Central memory CD8-positive, alpha-beta T cell (primary cell): ENCODE data around the gene COL16A1.
A peak's percentile ranks its signal among the peaks of the same experiment; 100 is the strongest.

Experiments used
- ATAC-seq: fragments of 150-1000 bp; cut with Tn5 transposase; replicated peaks from 2 replicates; pipeline ENCODE4 v1.10.0; 2022; ENCODE audit warnings: mild to moderate bottlenecking, moderate FRiP score, moderate number of reproducible peaks; ENCODE audit not compliant: poor library complexity, severe bottlenecking; ENCODE audit errors: extremely low read depth
- DNase-seq, 2 donors: peaks; one replicate each; pipeline ENCODE4 v3.0.0; 2021; ENCODE audit warnings: low spot score in 2 of 2
- H3K27ac Mint-ChIP-seq: one replicate; pipeline ENCODE4 v1.8.0; 2022; ENCODE audit warnings: low read depth, mild to moderate bottlenecking, moderate library complexity, mixed read lengths
- H3K27me3 Mint-ChIP-seq: one replicate; pipeline ENCODE4 v1.8.0; 2022; ENCODE audit warnings: mixed read lengths
- H3K36me3 Mint-ChIP-seq: one replicate; pipeline ENCODE4 v1.8.0; 2022; ENCODE audit warnings: mild to moderate bottlenecking, moderate library complexity, mixed read lengths; ENCODE audit not compliant: insufficient read depth
- H3K4me1 Mint-ChIP-seq: one replicate; pipeline ENCODE4 v1.8.0; 2022; ENCODE audit warnings: mixed read lengths
- H3K4me3 Mint-ChIP-seq: one replicate; pipeline ENCODE4 v1.8.0; 2022; ENCODE audit warnings: mild to moderate bottlenecking, moderate library complexity, mixed read lengths
- H3K9me3 Mint-ChIP-seq: one replicate; pipeline ENCODE4 v1.8.0; 2022; ENCODE audit warnings: mixed read lengths

COL16A1 gene

GRCh38 chr1:31727195-31727594, 23.4 kb upstream of the COL16A1 start:
- H3K9me3 Mint-ChIP-seq: no peaks in the 10 kb centered on the region
- ATAC-seq: no peak
- no peak overlapping the region for H3K4me3 Mint-ChIP-seq

GRCh38 chr1:31726715-31727114, 22.9 kb upstream of the COL16A1 start:
- no peaks in the 10 kb centered on the region for H3K4me1 Mint-ChIP-seq
- no peaks in the 10 kb centered on the region for H3K9me3 Mint-ChIP-seq
- H3K27ac Mint-ChIP-seq: no peak overlapping the region

More at GRCh38 chr1:31727195-31727594, 23.4 kb upstream of the COL16A1 start:
- peaks cover 6% of the 10 kb centered on the region for H3K36me3 Mint-ChIP-seq
- no peak overlapping the region for H3K27ac Mint-ChIP-seq
- peaks cover 12% of the 10 kb centered on the region for H3K27me3 Mint-ChIP-seq
- H3K4me1 Mint-ChIP-seq: no peaks in the 10 kb centered on the region
- no peak for DNase-seq

GRCh38 chr1:31725777-31726535, 22.1 kb upstream of the COL16A1 start:
- peaks cover 6% of the 10 kb centered on the region for H3K36me3 Mint-ChIP-seq
- no peaks in the 10 kb centered on the region for H3K9me3 Mint-ChIP-seq
- DNase-seq (no peak), ATAC-seq (no peak)
- H3K4me1 Mint-ChIP-seq: no peaks in the 10 kb centered on the region
- peaks cover 24% of the 10 kb centered on the region for H3K27me3 Mint-ChIP-seq
- H3K27ac Mint-ChIP-seq: no peak overlapping the region
- no peak overlapping the region for H3K4me3 Mint-ChIP-seq

More at GRCh38 chr1:31726715-31727114, 22.9 kb upstream of the COL16A1 start:
- H3K36me3 Mint-ChIP-seq: peaks cover 6% of the 10 kb centered on the region
- no peak for DNase-seq
- no peak overlapping the region for H3K4me3 Mint-ChIP-seq
- no peak for ATAC-seq
- peaks cover 16% of the 10 kb centered on the region for H3K27me3 Mint-ChIP-seq

- DNase-seq (no peak), ATAC-seq (no peak)
- peaks cover 32% of the 10 kb centered on the region for H3K27me3 Mint-ChIP-seq
- H3K36me3 Mint-ChIP-seq: peaks cover 6% of the 10 kb centered on the region
- H3K4me1 Mint-ChIP-seq: no peaks in the 10 kb centered on the region
- H3K4me3 Mint-ChIP-seq: no peak overlapping the region
- no peaks in the 10 kb centered on the region for H3K9me3 Mint-ChIP-seq
- no peak overlapping the region for H3K27ac Mint-ChIP-seq
Measured at GRCh38 chr1:31725134-31725533, 21.3 kb upstream of the COL16A1 start.

- H3K36me3 Mint-ChIP-seq: peaks cover 6% of the 10 kb centered on the region
- ATAC-seq (no peak), DNase-seq (no peak)
- no peak overlapping the region for H3K4me3 Mint-ChIP-seq
- no peak overlapping the region for H3K27ac Mint-ChIP-seq
- no peaks in the 10 kb centered on the region for H3K9me3 Mint-ChIP-seq
- H3K27me3 Mint-ChIP-seq: peaks cover 39% of the 10 kb centered on the region
- no peaks in the 10 kb centered on the region for H3K4me1 Mint-ChIP-seq
Measured at GRCh38 chr1:31723828-31724359, 20.1 kb upstream of the COL16A1 start.

- DNase-seq: no peak
- Mint-ChIP-seq H3K27me3 (peaks cover 92% of the 10 kb centered on the region), H3K4me3 (no peak overlapping the region), H3K9me3 (no peaks in the 10 kb centered on the region), H3K36me3 (peaks cover 1% of the 10 kb centered on the region), H3K4me1 (peaks cover 18% of the 10 kb centered on the region), H3K27ac (no peak overlapping the region)
- no peak for ATAC-seq
Measured at GRCh38 chr1:31718327-31718897, 14.6 kb upstream of the COL16A1 start.

GRCh38 chr1:31717341-31717740, 13.5 kb upstream of the COL16A1 start:
- no peak for DNase-seq
- Mint-ChIP-seq H3K9me3 (no peaks in the 10 kb centered on the region), H3K27ac (no peak overlapping the region), H3K36me3 (peaks cover 1% of the 10 kb centered on the region), H3K4me1 (peaks cover 18% of the 10 kb centered on the region), H3K4me3 (no peak overlapping the region), H3K27me3 (peaks cover 93% of the 10 kb centered on the region)
- ATAC-seq: no peak

GRCh38 chr1:31715873-31716220, 12.0 kb upstream of the COL16A1 start:
- no peak for DNase-seq
- no peak for ATAC-seq
- H3K27ac Mint-ChIP-seq: no peak overlapping the region
- H3K36me3 Mint-ChIP-seq: peaks cover 1% of the 10 kb centered on the region
- H3K4me3 Mint-ChIP-seq: peak overlapping the region; percentile 59
- peaks cover 83% of the 10 kb centered on the region for H3K27me3 Mint-ChIP-seq
- H3K9me3 Mint-ChIP-seq: no peaks in the 10 kb centered on the region
- peaks cover 18% of the 10 kb centered on the region for H3K4me1 Mint-ChIP-seq

- peaks cover 77% of the 10 kb centered on the region for H3K27me3 Mint-ChIP-seq
- no peak for DNase-seq
Measured at GRCh38 chr1:31715087-31715872, 11.5 kb upstream of the COL16A1 start.

GRCh38 chr1:31714442-31715086, 10.7 kb upstream of the COL16A1 start:
- H3K27ac Mint-ChIP-seq: no peak overlapping the region

More at GRCh38 chr1:31715087-31715872, 11.5 kb upstream of the COL16A1 start:
- peaks cover 18% of the 10 kb centered on the region for H3K4me1 Mint-ChIP-seq
- H3K4me3 Mint-ChIP-seq: peak overlapping the region; percentile 71
- H3K9me3 Mint-ChIP-seq: no peaks in the 10 kb centered on the region
- H3K36me3 Mint-ChIP-seq: peaks cover 1% of the 10 kb centered on the region
- H3K27ac Mint-ChIP-seq: no peak overlapping the region
- no peak for ATAC-seq

GRCh38 chr1:31712630-31713029, 8.8 kb upstream of the COL16A1 start:
- Mint-ChIP-seq H3K4me1 (peaks cover 21% of the 10 kb centered on the region), H3K27me3 (peaks cover 69% of the 10 kb centered on the region), H3K9me3 (no peaks in the 10 kb centered on the region), H3K4me3 (no peak overlapping the region), H3K36me3 (peaks cover 1% of the 10 kb centered on the region), H3K27ac (no peak overlapping the region)
- ATAC-seq (no peak), DNase-seq (no peak)

More at GRCh38 chr1:31714442-31715086, 10.7 kb upstream of the COL16A1 start:
- H3K4me3 Mint-ChIP-seq: peak overlapping the region; percentile 29
- no peak for DNase-seq
- no peaks in the 10 kb centered on the region for H3K9me3 Mint-ChIP-seq
- H3K4me1 Mint-ChIP-seq: peaks cover 18% of the 10 kb centered on the region
- peaks cover 1% of the 10 kb centered on the region for H3K36me3 Mint-ChIP-seq
- ATAC-seq: no peak
- peaks cover 73% of the 10 kb centered on the region for H3K27me3 Mint-ChIP-seq

GRCh38 chr1:31712068-31712467, 8.3 kb upstream of the COL16A1 start:
- DNase-seq (no peak), ATAC-seq (no peak)
- no peak overlapping the region for H3K27ac Mint-ChIP-seq
- H3K9me3 Mint-ChIP-seq: no peaks in the 10 kb centered on the region
- peaks cover 1% of the 10 kb centered on the region for H3K36me3 Mint-ChIP-seq
- peaks cover 24% of the 10 kb centered on the region for H3K4me1 Mint-ChIP-seq
- no peak overlapping the region for H3K4me3 Mint-ChIP-seq
- peaks cover 64% of the 10 kb centered on the region for H3K27me3 Mint-ChIP-seq
